Keratinocyte (primary cell): Measurements from ENCODE around the gene DCAF8. TPM values are rescaled to one million over a fixed set of nuclear protein-coding genes. Genes with fewer than 3 reads are reported as not detected.
A peak's percentile ranks its signal among the peaks of the same experiment; 100 is the strongest.

Experiments
- DNase-seq: peaks from one replicate; pipeline ENCODE4 v3.0.0-alpha.2; 2011; ENCODE audit warnings: low read depth, missing footprints, low spot score
- FAIRE-seq: peaks from 2 replicates; lab custom pipeline; 2011; peaks lifted over from hg19 to GRCh38; lab: Jason Lieb, UNC
- H2AFZ ChIP-seq: 2 replicates; pipeline ENCODE4 v1.6.0; 2012; ENCODE audit warnings: low read length, control low read depth, inconsistent platforms; ENCODE audit not compliant: control insufficient read depth
- H3K27ac ChIP-seq: 2 replicates; pipeline ENCODE4 v1.5.1; 2011; ENCODE audit warnings: low read length; ENCODE audit not compliant: control insufficient read depth, insufficient read depth
- H3K27me3 ChIP-seq: 3 replicates; pipeline ENCODE4 v1.6.0; 2011; ENCODE audit warnings: low read length; ENCODE audit not compliant: control insufficient read depth, insufficient read depth; ENCODE audit errors: extremely low read depth
- H3K36me3 ChIP-seq, 2 experiments: 2 replicates in 1 of 2; 3 replicates in 1 of 2; pipeline ENCODE4 v1.5.1; 2011; ENCODE audit warnings: low read length in 2 of 2, mild to moderate bottlenecking in 1 of 2; ENCODE audit not compliant: control insufficient read depth in 2 of 2, insufficient read depth in 2 of 2; ENCODE audit errors: extremely low read depth in 1 of 2
- H3K4me1 ChIP-seq: 3 replicates; pipeline ENCODE4 v1.5.1; 2011; ENCODE audit warnings: low read length; ENCODE audit not compliant: control insufficient read depth, insufficient read depth; ENCODE audit errors: extremely low read depth
- H3K4me2 ChIP-seq: 3 replicates; pipeline ENCODE4 v1.6.0; 2011; ENCODE audit warnings: low read depth, low read length; ENCODE audit not compliant: control insufficient read depth, insufficient read depth; ENCODE audit errors: extremely low read depth
- H3K4me3 ChIP-seq, 3 experiments: fragments of 200-600 bp in 1 of 3; sonication (generic) in 1 of 3; 2 replicates in 2 of 3; 3 replicates in 1 of 3; pipeline ENCODE4 v1.5.1; 2011 to 2016; ENCODE audit warnings: low read length in 3 of 3, mild to moderate bottlenecking in 3 of 3, control low read depth in 2 of 3, inconsistent platforms in 1 of 3, low read depth in 1 of 3, mixed read lengths in 1 of 3, mixed run types in 1 of 3, moderate library complexity in 1 of 3; ENCODE audit not compliant: control insufficient read depth in 2 of 3, insufficient read depth in 2 of 3; ENCODE audit errors: extremely low read depth in 1 of 3
- H3K79me2 ChIP-seq: 2 replicates; pipeline ENCODE4 v1.6.0; 2012; ENCODE audit warnings: low read length; ENCODE audit not compliant: control insufficient read depth, insufficient read depth
- H3K9ac ChIP-seq: 3 replicates; pipeline ENCODE4 v1.6.0; 2011; ENCODE audit warnings: low read length; ENCODE audit not compliant: control insufficient read depth, insufficient read depth; ENCODE audit errors: extremely low read depth
- H3K9me1 ChIP-seq: 3 replicates; pipeline ENCODE4 v1.6.0; 2011; ENCODE audit warnings: low read length; ENCODE audit not compliant: control insufficient read depth, insufficient read depth; ENCODE audit errors: extremely low read depth
- H3K9me3 ChIP-seq: 2 replicates; pipeline ENCODE4 v1.5.1; 2012; ENCODE audit warnings: low read depth, low read length; ENCODE audit not compliant: control insufficient read depth
- H4K20me1 ChIP-seq: 3 replicates; pipeline ENCODE4 v1.6.0; 2011; ENCODE audit warnings: low read length; ENCODE audit not compliant: control insufficient read depth, insufficient read depth; ENCODE audit errors: extremely low read depth
- EZH2 ChIP-seq: IDR thresholded peaks from one replicate; pipeline ENCODE4 v1.6.1; 2012; ENCODE audit warnings: inconsistent platforms, mild to moderate bottlenecking, low read length, moderate library complexity
- dilution Hi-C: fragments of 300-500 bp; cut with MboI; formaldehyde crosslinking; loops from one replicate; pipeline ENCODE4 v1.7.0; 2020; ENCODE audit warnings: low sequenced_read_pairs; ENCODE audit not compliant: extremely low pct_ligation_motif_present
- polyA plus RNA-seq, 5 experiments: library from polyadenylated mRNA; depleted of rRNA in 3 of 5; stranded (reverse) in 3 of 5; stranded (forward) in 1 of 5; unstranded in 1 of 5; fragments of >200 nt; gene quantifications; 1 replicate in 1 of 5; 2 replicates in 3 of 5; 3 replicates in 1 of 5; pipeline versions ENCODE4 v1.2.1 to v1.2.3, GENCODE V29; 2011 to 2012; ENCODE audit warnings: missing spikeins in 2 of 5, low read depth in 1 of 5, low replicate concordance in 1 of 5
- TF ChIP-seq, protein P1 (sequence below), 3 experiments: IDR thresholded peaks in 1 of 3; conservative IDR thresholded peaks in 1 of 3; optimal IDR thresholded peaks in 1 of 3; 2 replicates in 2 of 3; 3 replicates in 1 of 3; pipeline versions ENCODE3 to v1.5.1; 2011; ENCODE audit warnings: low read length in 3 of 3, mild to moderate bottlenecking in 3 of 3, moderate library complexity in 2 of 3, control low read depth in 1 of 3, inconsistent platforms in 1 of 3; ENCODE audit not compliant: insufficient read depth in 2 of 3; ENCODE audit errors: extremely low read depth in 1 of 3

DCAF8 gene
- polyA plus RNA-seq, 1 donor (not counting 4 experiments of a cell fraction or from before 2014, with no cell fraction given) = 81.2 TPM

- H3K79me2 ChIP-seq = peaks cover 56% of the 10 kb centered on the region
Measured at GRCh38 chr1:160206421-160207117, 55.8 kb downstream of the DCAF8 start.

GRCh38 chr1:160206036-160206389 is 56.3 kb downstream of the DCAF8 start:
- H3K79me2 ChIP-seq = peaks cover 52% of the 10 kb centered on the region
- peak overlapping the region; percentile 86 for H3K27ac ChIP-seq
- dilution Hi-C loops = no loop called here
- peaks cover 21% of the 10 kb centered on the region for H3K4me1 ChIP-seq
- DNase-seq (no peak), FAIRE-seq (no peak)
- no peak overlapping the region for H2AFZ ChIP-seq
- peak overlapping the region; percentile 87 to 93 (median 89) for H3K4me3 ChIP-seq
- peak overlapping the region; percentile 95 for H3K4me2 ChIP-seq
- H4K20me1 ChIP-seq = peaks cover 7% of the 10 kb centered on the region
- H3K27me3 ChIP-seq = no peaks in the 10 kb centered on the region
- peak overlapping the region; percentile 95 for H3K9ac ChIP-seq
- H3K36me3 ChIP-seq = peaks cover 29 to 32% of the 10 kb centered on the region in 2 experiments
- no peaks in the 10 kb centered on the region for H3K9me3 ChIP-seq
- no peak for TF ChIP-seq EZH2
- TF ChIP-seq, protein P1, sequence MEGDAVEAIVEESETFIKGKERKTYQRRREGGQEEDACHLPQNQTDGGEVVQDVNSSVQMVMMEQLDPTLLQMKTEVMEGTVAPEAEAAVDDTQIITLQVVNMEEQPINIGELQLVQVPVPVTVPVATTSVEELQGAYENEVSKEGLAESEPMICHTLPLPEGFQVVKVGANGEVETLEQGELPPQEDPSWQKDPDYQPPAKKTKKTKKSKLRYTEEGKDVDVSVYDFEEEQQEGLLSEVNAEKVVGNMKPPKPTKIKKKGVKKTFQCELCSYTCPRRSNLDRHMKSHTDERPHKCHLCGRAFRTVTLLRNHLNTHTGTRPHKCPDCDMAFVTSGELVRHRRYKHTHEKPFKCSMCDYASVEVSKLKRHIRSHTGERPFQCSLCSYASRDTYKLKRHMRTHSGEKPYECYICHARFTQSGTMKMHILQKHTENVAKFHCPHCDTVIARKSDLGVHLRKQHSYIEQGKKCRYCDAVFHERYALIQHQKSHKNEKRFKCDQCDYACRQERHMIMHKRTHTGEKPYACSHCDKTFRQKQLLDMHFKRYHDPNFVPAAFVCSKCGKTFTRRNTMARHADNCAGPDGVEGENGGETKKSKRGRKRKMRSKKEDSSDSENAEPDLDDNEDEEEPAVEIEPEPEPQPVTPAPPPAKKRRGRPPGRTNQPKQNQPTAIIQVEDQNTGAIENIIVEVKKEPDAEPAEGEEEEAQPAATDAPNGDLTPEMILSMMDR (optimal IDR thresholded peaks at IDR 0.05 in 1 of 3, IDR thresholded peaks at IDR 0.05 in 1 of 3, conservative IDR thresholded peaks at IDR 0.05 in 1 of 3; ENCODE audit: extremely low read depth in 1 of 3, insufficient read depth in 2 of 3, low read length in 3 of 3) = no peak
- no peaks in the 10 kb centered on the region for H3K9me1 ChIP-seq

More at GRCh38 chr1:160206421-160207117, 55.8 kb downstream of the DCAF8 start:
- no peak for TF ChIP-seq EZH2
- TF ChIP-seq, protein P1 (optimal IDR thresholded peaks at IDR 0.05 in 1 of 3, IDR thresholded peaks at IDR 0.05 in 1 of 3, conservative IDR thresholded peaks at IDR 0.05 in 1 of 3; ENCODE audit: extremely low read depth in 1 of 3, insufficient read depth in 2 of 3, low read length in 3 of 3) = no peak
- Histone ChIP-seq H2AFZ (no peak overlapping the region), H4K20me1 (peaks cover 7% of the 10 kb centered on the region), H3K9me1 (no peaks in the 10 kb centered on the region), H3K9me3 (no peaks in the 10 kb centered on the region), H3K9ac (peak overlapping the region; percentile 95), H3K4me1 (peaks cover 21% of the 10 kb centered on the region), H3K36me3 (peaks cover 34 to 37% of the 10 kb centered on the region in 2 experiments), H3K27ac (peak overlapping the region; percentile 86), H3K4me3 (peak overlapping the region; percentile 87 to 93 (median 89)), H3K27me3 (no peaks in the 10 kb centered on the region), H3K4me2 (peak overlapping the region; percentile 95)
- FAIRE-seq = peak; percentile 81
- dilution Hi-C loops = no loop called here
- DNase-seq = no peak
